Activated CD8-positive, alpha-beta T cell treated with anti-CD3 and anti-CD28 coated beads for 36 hours (primary cell): ENCODE measurements around the gene GNA12. TPM values are rescaled to one million over a fixed set of nuclear protein-coding genes. Genes with fewer than 3 reads are reported as not detected.

Experiments
- ATAC-seq: fragments of 200-7000 bp; cut with Tn5 transposase; one replicate; pipeline ENCODE4 v1.10.0; 2021; ENCODE audit warnings: mild to moderate bottlenecking, moderate library complexity
- CTCF ChIA-PET: fragments of 350-600 bp; sonication (Branson Sonifier 250); formaldehyde crosslinking; loops from one replicate; lab custom pipeline; 2021; ENCODE audit warnings: antibody characterized with exemption; lab: Charles Lee
- POLR2A ChIA-PET: fragments of 350-600 bp; sonication (Branson Sonifier 250); formaldehyde crosslinking; loops from one replicate; lab custom pipeline; 2021; ENCODE audit warnings: antibody characterized with exemption; lab: Charles Lee
- DNase-seq: peaks from one replicate; pipeline ENCODE4 v3.0.0-alpha.2; 2020
- H3K27ac Mint-ChIP-seq: one replicate; pipeline ENCODE4 v1.8.0; 2021; ENCODE audit warnings: mild to moderate bottlenecking, mixed read lengths
- H3K27me3 Mint-ChIP-seq: one replicate; pipeline ENCODE4 v1.8.0; 2021; ENCODE audit warnings: mixed read lengths
- H3K36me3 Mint-ChIP-seq: one replicate; pipeline ENCODE4 v1.8.0; 2021; ENCODE audit warnings: low read depth, mixed read lengths
- H3K4me1 Mint-ChIP-seq: one replicate; pipeline ENCODE4 v1.8.0; 2021; ENCODE audit warnings: low read depth, mixed read lengths
- H3K4me3 Mint-ChIP-seq: one replicate; pipeline ENCODE4 v1.8.0; 2021; ENCODE audit warnings: mild to moderate bottlenecking, moderate library complexity, mixed read lengths
- H3K9me3 Mint-ChIP-seq: one replicate; pipeline ENCODE4 v1.8.0; 2021; ENCODE audit warnings: mixed read lengths
- CTCF ChIP-seq: fragments of 200-600 bp; IDR thresholded peaks from one replicate; pipeline ENCODE4 v1.8.0; 2022; ENCODE audit warnings: antibody characterized with exemption, mild to moderate bottlenecking
- intact Hi-C: fragments of 100-400 bp; cut with micrococcal nuclease; formaldehyde crosslinking; loops from one replicate; pipeline ENCODE4 v1.10.0; 2022
- total RNA-seq, 2 experiments: library from RNA; stranded (reverse); gene quantifications; one replicate each; pipeline ENCODE4 v1.2.3, GENCODE V29; 2021

GNA12 gene
- total RNA-seq, 2 experiments from 2014 or later = 21.0 to 21.1 TPM

GRCh38 chr7:2719007-2719406 is 125.1 kb downstream of the GNA12 start:
- H3K9me3 Mint-ChIP-seq = no peaks in the 10 kb centered on the region
- H3K4me1 Mint-ChIP-seq = peaks cover 66% of the 10 kb centered on the region
- peak; percentile 85 for TF ChIP-seq CTCF
- intact Hi-C loops = no loop called here
- peak; percentile 88 for DNase-seq
- ChIA-PET POLR2A (interaction anchor here (0.6 to 2.6 kb wide), 5 partner anchors 10 to 209 kb away, joined by 3 to 10 read pairs (median 3); no protein-coding TSS in a partner anchor), CTCF (interaction anchor here (0.6 to 15.0 kb wide), 17 partner anchors 9 to 114 kb away, joined by 3 to 249 read pairs (median 4); no protein-coding TSS in a partner anchor)
- H3K4me3 Mint-ChIP-seq = no peak overlapping the region
- H3K27ac Mint-ChIP-seq = no peak overlapping the region
- peaks cover 3% of the 10 kb centered on the region for H3K36me3 Mint-ChIP-seq
- H3K27me3 Mint-ChIP-seq = peaks cover 19% of the 10 kb centered on the region
- ATAC-seq = peak; percentile 59

GRCh38 chr7:2718296-2718965 is 125.7 kb downstream of the GNA12 start:
- peaks cover 25% of the 10 kb centered on the region for H3K27me3 Mint-ChIP-seq
- no peak for TF ChIP-seq CTCF
- H3K4me1 Mint-ChIP-seq = peaks cover 68% of the 10 kb centered on the region
- peaks cover 3% of the 10 kb centered on the region for H3K36me3 Mint-ChIP-seq
- CTCF ChIA-PET = interaction anchor here (0.6 to 15.0 kb wide), 14 partner anchors 9 to 144 kb away, joined by 3 to 249 read pairs (median 5); no protein-coding TSS in a partner anchor
- intact Hi-C loops = no loop called here
- DNase-seq (no peak), ATAC-seq (no peak)
- H3K9me3 Mint-ChIP-seq = no peaks in the 10 kb centered on the region
- no peak overlapping the region for H3K27ac Mint-ChIP-seq
- no peak overlapping the region for H3K4me3 Mint-ChIP-seq
- POLR2A ChIA-PET = interaction anchor here (0.8 to 2.6 kb wide), 6 partner anchors 8 to 56 kb away, joined by 3 to 10 read pairs (median 4); no protein-coding TSS in a partner anchor

GRCh38 chr7:2717293-2718261 is 126.5 kb downstream of the GNA12 start:
- H3K36me3 Mint-ChIP-seq = peaks cover 3% of the 10 kb centered on the region
- TF ChIP-seq CTCF = no peak
- intact Hi-C loops = no loop called here
- H3K4me1 Mint-ChIP-seq = peaks cover 68% of the 10 kb centered on the region
- DNase-seq (peak; percentile 55), ATAC-seq (no peak)
- no peaks in the 10 kb centered on the region for H3K9me3 Mint-ChIP-seq
- no peak overlapping the region for H3K27ac Mint-ChIP-seq
- POLR2A ChIA-PET = interaction anchor here (0.7 to 1.9 kb wide), 4 partner anchors 9 to 106 kb away, joined by 3 to 4 read pairs (median 3); no protein-coding TSS in a partner anchor
- H3K4me3 Mint-ChIP-seq = no peak overlapping the region
- peaks cover 25% of the 10 kb centered on the region for H3K27me3 Mint-ChIP-seq
- CTCF ChIA-PET = interaction anchor here (0.6 to 15.0 kb wide), 7 partner anchors 8 to 145 kb away, joined by 3 to 249 read pairs (median 15); no protein-coding TSS in a partner anchor

GRCh38 chr7:2716906-2717292 is 127.2 kb downstream of the GNA12 start:
- no peak for TF ChIP-seq CTCF
- Mint-ChIP-seq H3K27ac (peak overlapping the region; percentile 45), H3K27me3 (peaks cover 25% of the 10 kb centered on the region), H3K9me3 (no peaks in the 10 kb centered on the region), H3K36me3 (peaks cover 3% of the 10 kb centered on the region), H3K4me1 (peaks cover 68% of the 10 kb centered on the region), H3K4me3 (no peak overlapping the region)
- POLR2A ChIA-PET = interaction anchor here (0.6 to 1.9 kb wide), 3 partner anchors 17 to 57 kb away, joined by 3 to 4 read pairs (median 3); no protein-coding TSS in a partner anchor
- intact Hi-C loops = no loop called here
- CTCF ChIA-PET = interaction anchor here (1.0 to 15.0 kb wide), 5 partner anchors 18 to 147 kb away, joined by 5 to 249 read pairs (median 15); no protein-coding TSS in a partner anchor
- no peak for ATAC-seq
- no peak for DNase-seq
